ENCODE measurements around the gene SYPL1.

DNA sequence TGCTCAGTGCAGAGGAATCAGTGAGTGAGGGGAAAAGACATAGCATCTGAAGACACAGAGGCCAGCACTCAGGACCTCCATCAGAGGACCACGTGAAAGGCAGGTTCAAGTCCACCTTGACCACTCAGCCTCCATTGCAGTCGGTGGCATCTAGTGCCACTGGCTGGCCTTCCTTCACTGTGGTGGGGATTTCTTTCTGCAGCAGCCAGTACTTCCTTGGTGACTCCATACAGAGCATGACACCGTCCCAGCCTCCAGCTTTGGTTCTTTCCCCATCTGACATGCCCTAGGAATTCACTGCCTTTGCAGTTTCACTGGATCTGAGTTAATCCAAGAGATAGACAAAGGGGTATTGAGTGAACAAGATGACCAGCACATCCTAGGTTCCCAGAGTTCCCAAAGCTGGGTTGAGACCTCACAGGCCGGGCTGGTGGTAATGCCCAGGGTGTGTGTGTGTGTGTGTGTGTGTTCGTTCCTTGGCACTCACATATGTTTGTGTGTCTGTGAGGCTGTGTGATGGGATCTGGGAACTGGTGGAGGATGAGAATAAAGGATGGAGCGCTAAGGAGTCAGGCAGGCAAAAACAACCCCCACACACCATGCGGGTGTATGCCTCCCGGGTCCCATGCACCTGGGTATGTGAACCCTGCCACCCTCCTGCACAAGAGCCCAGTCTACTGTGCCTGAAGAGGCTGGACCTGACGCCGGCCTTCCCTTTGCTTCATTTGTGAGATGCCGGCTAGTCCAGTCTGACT lies 57.8 kb downstream of the SYPL1 start:
- TF ChIP-seq, protein P1, sequence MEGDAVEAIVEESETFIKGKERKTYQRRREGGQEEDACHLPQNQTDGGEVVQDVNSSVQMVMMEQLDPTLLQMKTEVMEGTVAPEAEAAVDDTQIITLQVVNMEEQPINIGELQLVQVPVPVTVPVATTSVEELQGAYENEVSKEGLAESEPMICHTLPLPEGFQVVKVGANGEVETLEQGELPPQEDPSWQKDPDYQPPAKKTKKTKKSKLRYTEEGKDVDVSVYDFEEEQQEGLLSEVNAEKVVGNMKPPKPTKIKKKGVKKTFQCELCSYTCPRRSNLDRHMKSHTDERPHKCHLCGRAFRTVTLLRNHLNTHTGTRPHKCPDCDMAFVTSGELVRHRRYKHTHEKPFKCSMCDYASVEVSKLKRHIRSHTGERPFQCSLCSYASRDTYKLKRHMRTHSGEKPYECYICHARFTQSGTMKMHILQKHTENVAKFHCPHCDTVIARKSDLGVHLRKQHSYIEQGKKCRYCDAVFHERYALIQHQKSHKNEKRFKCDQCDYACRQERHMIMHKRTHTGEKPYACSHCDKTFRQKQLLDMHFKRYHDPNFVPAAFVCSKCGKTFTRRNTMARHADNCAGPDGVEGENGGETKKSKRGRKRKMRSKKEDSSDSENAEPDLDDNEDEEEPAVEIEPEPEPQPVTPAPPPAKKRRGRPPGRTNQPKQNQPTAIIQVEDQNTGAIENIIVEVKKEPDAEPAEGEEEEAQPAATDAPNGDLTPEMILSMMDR (IDR thresholded peaks at IDR 0.05): no peak
- TF ChIP-seq, protein P2, sequence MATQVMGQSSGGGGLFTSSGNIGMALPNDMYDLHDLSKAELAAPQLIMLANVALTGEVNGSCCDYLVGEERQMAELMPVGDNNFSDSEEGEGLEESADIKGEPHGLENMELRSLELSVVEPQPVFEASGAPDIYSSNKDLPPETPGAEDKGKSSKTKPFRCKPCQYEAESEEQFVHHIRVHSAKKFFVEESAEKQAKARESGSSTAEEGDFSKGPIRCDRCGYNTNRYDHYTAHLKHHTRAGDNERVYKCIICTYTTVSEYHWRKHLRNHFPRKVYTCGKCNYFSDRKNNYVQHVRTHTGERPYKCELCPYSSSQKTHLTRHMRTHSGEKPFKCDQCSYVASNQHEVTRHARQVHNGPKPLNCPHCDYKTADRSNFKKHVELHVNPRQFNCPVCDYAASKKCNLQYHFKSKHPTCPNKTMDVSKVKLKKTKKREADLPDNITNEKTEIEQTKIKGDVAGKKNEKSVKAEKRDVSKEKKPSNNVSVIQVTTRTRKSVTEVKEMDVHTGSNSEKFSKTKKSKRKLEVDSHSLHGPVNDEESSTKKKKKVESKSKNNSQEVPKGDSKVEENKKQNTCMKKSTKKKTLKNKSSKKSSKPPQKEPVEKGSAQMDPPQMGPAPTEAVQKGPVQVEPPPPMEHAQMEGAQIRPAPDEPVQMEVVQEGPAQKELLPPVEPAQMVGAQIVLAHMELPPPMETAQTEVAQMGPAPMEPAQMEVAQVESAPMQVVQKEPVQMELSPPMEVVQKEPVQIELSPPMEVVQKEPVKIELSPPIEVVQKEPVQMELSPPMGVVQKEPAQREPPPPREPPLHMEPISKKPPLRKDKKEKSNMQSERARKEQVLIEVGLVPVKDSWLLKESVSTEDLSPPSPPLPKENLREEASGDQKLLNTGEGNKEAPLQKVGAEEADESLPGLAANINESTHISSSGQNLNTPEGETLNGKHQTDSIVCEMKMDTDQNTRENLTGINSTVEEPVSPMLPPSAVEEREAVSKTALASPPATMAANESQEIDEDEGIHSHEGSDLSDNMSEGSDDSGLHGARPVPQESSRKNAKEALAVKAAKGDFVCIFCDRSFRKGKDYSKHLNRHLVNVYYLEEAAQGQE (IDR thresholded peaks at IDR 0.05; ENCODE audit: insufficient read depth in 1 of 2, low read depth in 2 of 2, low read length in 1 of 2): no peak
- no peak for TF ChIP-seq SIN3A (IDR thresholded peaks at IDR 0.05; ENCODE audit: borderline replicate concordance, insufficient read depth, low read depth, low read length)

Measured in Panc1 (cell line).